ENCODE results near the gene MIDN.

Gene MIDN

GRCh38 chr19:1271528-1272422, 23.4 kb downstream of the MIDN start:
- DNase-seq, result no peak

GRCh38 chr19:1272423-1273262, 24.3 kb downstream of the MIDN start:
- no peak for DNase-seq

GRCh38 chr19:1273263-1274041, 25.1 kb downstream of the MIDN start:
- DNase-seq, result no peak

DNA sequence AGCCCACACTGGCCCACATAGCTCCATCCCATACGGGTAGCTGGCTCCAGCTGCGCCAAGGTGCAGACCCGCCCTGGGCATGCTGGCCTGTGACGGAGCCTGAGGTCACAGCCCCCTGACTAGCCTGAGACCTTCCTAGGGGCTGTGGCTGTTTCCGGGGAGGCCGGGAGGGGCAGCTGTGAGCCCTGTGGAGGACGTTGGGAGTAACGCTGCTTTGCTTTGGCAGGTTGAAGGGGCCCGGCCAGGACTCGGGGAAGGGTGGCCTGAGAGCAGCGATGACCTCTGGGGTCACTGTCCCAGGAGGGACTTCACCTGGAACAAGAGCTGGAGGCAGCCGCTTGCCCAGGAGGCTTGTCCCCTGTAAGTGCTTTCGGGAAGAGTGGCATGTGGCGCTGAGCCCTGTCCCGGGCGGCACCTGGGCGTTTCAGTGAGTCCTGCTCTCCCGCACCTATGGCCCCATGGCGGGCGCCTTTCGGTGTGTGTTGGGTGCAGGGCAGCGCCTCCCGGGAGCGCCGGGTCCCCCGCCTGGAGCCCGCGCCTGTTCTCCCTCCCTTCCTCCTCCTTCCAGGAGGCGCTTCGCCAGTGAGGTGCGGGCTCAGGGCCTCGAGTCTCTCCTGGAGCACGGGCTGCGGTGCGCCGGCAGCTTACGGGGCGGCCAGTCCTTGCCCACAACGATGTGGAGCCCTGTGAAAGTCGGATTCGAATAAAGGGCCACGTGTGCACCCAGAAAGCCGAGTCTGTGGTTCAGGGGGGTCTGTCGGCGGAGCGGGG, 25.9 kb downstream of the MIDN start:
- no peak for DNase-seq

GRCh38 chr19:1274852-1275259, 26.5 kb downstream of the MIDN start:
- DNase-seq, result no peak

DNA sequence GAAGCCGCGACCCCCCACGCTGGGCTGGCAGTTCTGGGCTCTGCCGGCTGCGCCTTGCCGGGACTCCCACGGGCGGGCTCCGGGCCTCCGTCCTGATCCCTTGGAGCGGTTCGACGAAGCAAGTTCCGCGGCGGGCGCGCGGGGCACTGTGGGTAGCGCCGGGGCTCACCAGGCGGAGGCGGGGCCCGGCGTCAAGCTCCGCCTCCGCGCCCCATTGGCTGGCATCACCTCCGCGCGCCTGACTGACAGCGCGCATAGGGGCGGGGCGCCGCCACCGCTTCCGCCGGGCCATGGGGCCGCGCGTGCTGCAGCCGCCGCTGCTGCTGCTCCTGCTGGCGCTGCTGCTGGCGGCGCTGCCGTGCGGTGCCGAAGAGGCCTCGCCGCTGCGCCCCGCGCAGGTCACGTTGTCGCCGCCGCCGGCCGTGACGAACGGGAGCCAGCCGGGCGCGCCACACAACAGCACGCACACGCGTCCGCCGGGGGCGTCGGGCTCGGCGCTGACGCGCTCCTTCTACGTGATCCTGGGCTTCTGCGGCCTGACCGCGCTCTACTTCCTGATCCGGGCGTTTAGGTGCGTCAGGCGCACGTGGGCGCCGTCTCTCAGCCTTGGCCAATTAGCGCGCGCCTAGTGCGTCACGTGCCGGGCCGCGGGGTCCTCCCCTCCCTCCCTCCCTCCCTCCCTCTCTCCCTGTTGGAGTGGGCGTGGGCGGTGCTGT, 27.0 kb downstream of the MIDN start, which contains the start of gene FAM174C:
Gene FAM174C, plus strand, starts transcription at position 271 of the 716 bp plus-strand sequence. Its CDS starts 20 bp downstream, at position 291.
- DNase-seq, result peak; percentile 96

DNA sequence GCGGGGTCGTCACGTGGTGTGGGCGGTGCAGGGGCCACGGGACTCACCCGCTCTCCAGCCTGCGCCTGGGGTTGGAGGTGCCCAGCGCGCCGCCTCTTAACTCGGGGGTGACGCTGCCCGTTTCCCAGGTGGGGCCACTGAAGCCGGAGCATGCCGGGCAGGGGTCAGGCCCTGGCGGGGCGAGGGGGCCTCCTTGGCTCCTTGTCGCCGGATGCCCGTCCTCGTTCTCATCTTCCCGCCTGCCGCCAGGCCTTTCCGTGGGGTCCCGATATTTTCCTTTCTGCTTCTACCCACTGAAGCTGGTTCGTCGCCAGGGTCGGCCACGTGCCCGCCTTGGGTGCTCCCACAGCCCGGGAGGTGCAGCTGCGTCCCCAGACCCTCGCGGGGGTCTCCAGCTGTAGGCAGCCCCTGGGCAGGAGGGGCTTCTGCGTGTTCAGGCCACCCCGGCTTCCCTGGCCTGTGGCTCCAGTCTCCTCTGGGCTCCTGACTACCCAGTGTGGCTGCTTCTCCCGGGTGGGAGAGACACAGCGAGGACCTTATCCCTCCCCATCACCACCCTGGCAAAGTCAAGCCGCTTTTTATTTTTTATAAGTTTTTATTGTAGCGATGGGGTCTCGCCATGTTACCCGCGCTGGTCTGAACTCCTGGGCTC, 27.7 kb downstream of the MIDN start:
- DNase-seq, result no peak

- no peak for DNase-seq
These were observed 28.2 kb downstream of the MIDN start for GRCh38 chr19:1276628-1277022.

DNA sequence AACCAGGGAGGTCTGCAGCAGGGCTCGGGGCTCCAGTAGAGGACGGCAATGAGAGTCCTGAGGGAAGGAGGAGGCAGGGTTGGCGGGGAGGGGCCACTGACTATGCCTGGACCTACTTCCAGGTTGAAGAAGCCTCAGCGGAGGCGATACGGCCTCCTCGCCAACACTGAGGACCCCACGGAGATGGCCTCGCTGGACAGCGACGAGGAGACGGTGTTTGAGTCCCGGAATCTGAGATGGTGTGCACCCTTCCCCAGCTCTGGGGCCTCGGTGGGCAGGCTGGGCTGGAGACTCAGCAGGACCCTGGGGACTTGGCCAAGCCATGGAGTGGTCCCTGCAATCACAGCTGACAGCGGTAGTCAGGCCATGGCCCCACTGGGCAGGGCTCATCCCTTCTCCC, 28.7 kb downstream of the MIDN start:
- DNase-seq, result no peak

GRCh38 chr19:1278074-1278473, 29.7 kb downstream of the MIDN start:
- DNase-seq, result no peak

GRCh38 chr19:1278713-1279660, 30.6 kb downstream of the MIDN start:
- DNase-seq, result no peak

GRCh38 chr19:1279782-1280341, 31.5 kb downstream of the MIDN start:
- DNase-seq, result peak; percentile 77

GRCh38 chr19:1280636-1281568, 32.5 kb downstream of the MIDN start:
- DNase-seq, result no peak

- DNase-seq, result no peak
These were observed 33.3 kb downstream of the MIDN start for GRCh38 chr19:1281569-1282287.

- DNase-seq, result no peak
These were observed 34.3 kb downstream of the MIDN start for GRCh38 chr19:1282588-1283206.

DNA sequence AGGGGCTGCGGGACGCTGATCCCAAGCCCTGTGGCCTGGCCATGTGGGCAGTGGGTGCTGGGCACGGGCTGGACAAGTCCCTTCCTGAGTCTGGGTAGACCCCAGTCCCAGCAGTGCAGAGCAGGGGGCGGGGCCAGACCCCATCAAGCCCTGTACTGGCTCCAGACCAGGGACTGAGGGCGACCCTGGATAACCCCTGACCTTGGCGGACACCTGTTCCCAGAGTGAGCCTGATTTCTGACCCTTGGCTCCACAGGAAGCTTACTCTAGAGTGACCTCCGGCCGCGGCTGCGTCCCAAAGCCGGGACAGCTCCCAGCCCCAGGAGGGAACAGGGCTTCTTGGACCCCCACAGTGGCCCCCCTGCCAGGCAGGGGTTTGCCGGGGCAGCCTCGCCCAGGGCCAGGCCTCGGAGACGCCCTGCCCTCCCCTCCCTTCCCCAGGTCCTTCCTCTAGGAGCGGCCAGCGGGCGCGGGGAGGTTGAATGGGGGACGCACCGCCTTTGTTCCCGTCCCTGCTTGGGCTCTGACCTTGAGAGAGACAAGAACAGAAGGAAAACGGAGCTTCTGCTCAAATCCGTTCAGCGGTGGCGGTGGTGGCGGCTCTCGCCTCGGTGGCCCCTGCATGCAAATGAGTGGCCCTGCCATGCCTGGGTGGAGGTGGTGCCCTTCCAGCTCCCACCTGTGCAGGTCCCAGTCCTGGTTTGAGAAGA, 35.0 kb downstream of the MIDN start:
- no peak for DNase-seq

Data from CD4-positive, alpha-beta T cell treated with Interleukin-4 for 4 hours (primary cell).